ENCODE measurements around the gene USB1. TPM values are rescaled to one million over a fixed set of nuclear protein-coding genes. Genes with fewer than 3 reads are reported as not detected.

The USB1 gene
- total RNA-seq = 26.3 TPM

- ATAC-seq = peak; percentile 82
Measured at GRCh38 chr16:58000706-58001676, at the start of gene USB1. USB1 (plus strand) TSS chr16:58001407; CDS start chr16:58001484, 77 bp downstream.

- ATAC-seq = no peak
Measured at GRCh38 chr16:57952909-57953308, 48.3 kb upstream of the USB1 start.

- no peak for ATAC-seq
Measured at GRCh38 chr16:57953857-57954256, 47.4 kb upstream of the USB1 start.

- peak; percentile 47 for ATAC-seq
Measured at GRCh38 chr16:57955572-57956188, 45.5 kb upstream of the USB1 start.

GRCh38 chr16:57956270-57956808 lies 44.9 kb upstream of the USB1 start:
- ATAC-seq = no peak

GRCh38 chr16:57956924-57957672 lies 44.1 kb upstream of the USB1 start:
- ATAC-seq = no peak

GRCh38 chr16:57957673-57958392 lies 43.4 kb upstream of the USB1 start:
- no peak for ATAC-seq

- no peak for ATAC-seq
Measured at GRCh38 chr16:57958544-57958943, 42.7 kb upstream of the USB1 start.

- no peak for ATAC-seq
Measured at GRCh38 chr16:57959121-57959520, 42.1 kb upstream of the USB1 start.

GRCh38 chr16:57959804-57960203 lies 41.4 kb upstream of the USB1 start:
- ATAC-seq = no peak

GRCh38 chr16:57960310-57960709 lies 40.9 kb upstream of the USB1 start:
- ATAC-seq = no peak

- no peak for ATAC-seq
Measured at GRCh38 chr16:57960826-57961472, 40.3 kb upstream of the USB1 start.

GRCh38 chr16:57961538-57961937 lies 39.7 kb upstream of the USB1 start:
- ATAC-seq = no peak

- no peak for ATAC-seq
Measured at GRCh38 chr16:57962046-57962445, 39.2 kb upstream of the USB1 start.

GRCh38 chr16:57962756-57963155 lies 38.5 kb upstream of the USB1 start:
- ATAC-seq = no peak

- no peak for ATAC-seq
Measured at GRCh38 chr16:57964157-57964700, 37.0 kb upstream of the USB1 start.

- no peak for ATAC-seq
Measured at GRCh38 chr16:57966204-57966771, 34.9 kb upstream of the USB1 start.

- ATAC-seq = no peak
Measured at GRCh38 chr16:57966986-57967385, 34.2 kb upstream of the USB1 start.

GRCh38 chr16:57967916-57968315 lies 33.3 kb upstream of the USB1 start:
- no peak for ATAC-seq

GRCh38 chr16:57969451-57970123 lies 31.6 kb upstream of the USB1 start:
- ATAC-seq = no peak

Data from esophagus mucosa (tissue), 1 donor.